Sigmoid colon (tissue), 4 donors: ENCODE data around the gene ALG6.

ENCODE experiments used
- CTCF ChIP-seq, 4 experiments: fragments of 450-650 bp in 3 of 4; fragments of 200-600 bp in 1 of 4; IDR thresholded peaks; one replicate each; pipeline ENCODE4 v1.5.1; 2016 to 2019; ENCODE audit warnings: antibody characterized with exemption in 4 of 4, mild to moderate bottlenecking in 3 of 4, moderate library complexity in 2 of 4
- EP300 ChIP-seq, 4 donors: sonication (generic); formaldehyde crosslinking; IDR thresholded peaks; one replicate each; pipeline ENCODE4 v1.6.1; 2017; ENCODE audit warnings: antibody characterized with exemption in 4 of 4
- POLR2A ChIP-seq, 2 donors: fragments of 450-650 bp; IDR thresholded peaks; one replicate each; pipeline ENCODE4 v1.6.1; 2016; ENCODE audit warnings: antibody characterized with exemption in 2 of 2, mild to moderate bottlenecking in 2 of 2, moderate library complexity in 2 of 2
- POLR2AphosphoS5 ChIP-seq, 4 donors: sonication (generic); formaldehyde crosslinking; IDR thresholded peaks; one replicate each; pipeline ENCODE4 v1.6.1; 2017; ENCODE audit warnings: antibody characterized with exemption in 4 of 4

- no peak for TF ChIP-seq POLR2A (IDR thresholded peaks at IDR 0.05)
- TF ChIP-seq CTCF (IDR thresholded peaks at IDR 0.05), result no peak
- no peak for TF ChIP-seq POLR2AphosphoS5 (IDR thresholded peaks at IDR 0.05)
- TF ChIP-seq EP300 (IDR thresholded peaks at IDR 0.05), result no peak
Observed at GRCh38 chr1:63454269-63454668, 86.8 kb downstream of the ALG6 start.
